Uterus (tissue), 4 donors: Measurements from ENCODE around the gene DYNLT2. TPM values are rescaled to one million over a fixed set of nuclear protein-coding genes. Genes with fewer than 3 reads are reported as not detected.
"Not testable (repeated sequence)": the region's sequence is repeated elsewhere in the genome, so short reads cannot be mapped to it uniquely, and the experiment has no call there.

ENCODE experiments used
- DNase-seq, 2 donors: peaks; one replicate each; pipeline ENCODE4 v3.0.0-alpha.2; 2019 to 2020
- H3K27ac ChIP-seq, 2 donors: fragments of 200-600 bp; sonication (generic); 1 replicate in 1 of 2; 2 replicates in 1 of 2; pipeline ENCODE4 v1.5.1; 2016 to 2018
- H3K27me3 ChIP-seq, 2 donors: fragments of 200-600 bp; sonication (generic); one replicate each; pipeline ENCODE4 v1.5.1; 2018 to 2019; ENCODE audit warnings: control low read depth in 1 of 2
- H3K36me3 ChIP-seq, 2 donors: fragments of 200-600 bp; sonication (generic); one replicate each; pipeline ENCODE4 v1.5.1; 2019; ENCODE audit warnings: control low read depth in 1 of 2
- H3K4me1 ChIP-seq, 2 donors: fragments of 200-600 bp; sonication (generic); one replicate each; pipeline ENCODE4 v1.5.1; 2018 to 2019; ENCODE audit warnings: control low read depth in 1 of 2
- H3K4me3 ChIP-seq, 2 donors: fragments of 200-600 bp; sonication (generic); 1 replicate in 1 of 2; 2 replicates in 1 of 2; pipeline ENCODE4 v1.5.1; 2018 to 2019; ENCODE audit warnings: mild to moderate bottlenecking in 1 of 2
- H3K9me3 ChIP-seq, 2 donors: fragments of 200-600 bp; sonication (generic); one replicate each; pipeline ENCODE4 v1.5.1; 2019; ENCODE audit warnings: control low read depth in 1 of 2
- POLR2A ChIP-seq, 2 donors: fragments of 450-650 bp; IDR thresholded peaks; one replicate each; pipeline ENCODE4 v1.6.1; 2016; ENCODE audit warnings: antibody characterized with exemption in 2 of 2, mild to moderate bottlenecking in 1 of 2, moderate library complexity in 1 of 2
- intact Hi-C: fragments of 100-400 bp; cut with DNase I; formaldehyde crosslinking; loops from one replicate; pipeline ENCODE4 v1.15.1; 2023; ENCODE audit warnings: low total_unique reads
- total RNA-seq, 4 donors: library from RNA; depleted of rRNA in 3 of 4; stranded (reverse); fragments of >200 nt in 3 of 4; gene quantifications; one replicate each; pipeline versions ENCODE4 v1.1.0 to v1.2.4, GENCODE V29; 2014 to 2023
- TF ChIP-seq, protein P1 (sequence below), 4 experiments: fragments of 200-600 bp in 2 of 4; fragments of 450-650 bp in 2 of 4; sonication (generic) in 2 of 4; IDR thresholded peaks; one replicate each; pipeline ENCODE4 v1.5.1; 2016 to 2019; ENCODE audit warnings: antibody characterized with exemption in 4 of 4, mild to moderate bottlenecking in 2 of 4, moderate library complexity in 1 of 4
- donor health status: DM: yes; HTN: yes; CAD: no.

DYNLT2 gene
- total RNA-seq, 4 donors from 2014 or later = 0.26 to 3.0 (median 2.7) TPM; not detected in 1

DNA sequence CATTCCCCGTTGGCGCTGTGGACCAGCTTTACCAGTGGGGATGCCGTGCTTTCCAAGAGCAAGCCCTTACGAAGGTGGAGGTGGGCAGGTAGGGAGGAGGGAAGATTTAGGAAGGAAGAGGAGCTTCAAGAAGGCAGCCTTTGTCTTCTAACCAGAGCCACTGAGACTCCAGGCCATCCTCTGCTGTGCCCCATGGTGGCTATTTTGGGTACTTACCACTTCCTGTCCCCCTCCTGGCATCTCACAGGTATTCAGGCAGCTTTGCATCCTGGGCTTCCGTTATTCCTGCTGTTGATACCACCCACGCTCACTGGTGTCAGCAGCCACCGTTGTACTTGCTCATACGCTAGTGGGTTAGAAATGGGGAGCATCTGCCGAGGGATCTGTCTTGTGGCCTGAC, 23.0 kb upstream of the DYNLT2 start:
- H3K9me3 ChIP-seq = no peaks in the 10 kb centered on the region
- H3K27me3 ChIP-seq = no peaks in the 10 kb centered on the region
- no peak overlapping the region for H3K4me3 ChIP-seq
- H3K36me3 ChIP-seq = no peaks in the 10 kb centered on the region
- no peak for TF ChIP-seq POLR2A (IDR thresholded peaks at IDR 0.05)
- TF ChIP-seq, protein P1, sequence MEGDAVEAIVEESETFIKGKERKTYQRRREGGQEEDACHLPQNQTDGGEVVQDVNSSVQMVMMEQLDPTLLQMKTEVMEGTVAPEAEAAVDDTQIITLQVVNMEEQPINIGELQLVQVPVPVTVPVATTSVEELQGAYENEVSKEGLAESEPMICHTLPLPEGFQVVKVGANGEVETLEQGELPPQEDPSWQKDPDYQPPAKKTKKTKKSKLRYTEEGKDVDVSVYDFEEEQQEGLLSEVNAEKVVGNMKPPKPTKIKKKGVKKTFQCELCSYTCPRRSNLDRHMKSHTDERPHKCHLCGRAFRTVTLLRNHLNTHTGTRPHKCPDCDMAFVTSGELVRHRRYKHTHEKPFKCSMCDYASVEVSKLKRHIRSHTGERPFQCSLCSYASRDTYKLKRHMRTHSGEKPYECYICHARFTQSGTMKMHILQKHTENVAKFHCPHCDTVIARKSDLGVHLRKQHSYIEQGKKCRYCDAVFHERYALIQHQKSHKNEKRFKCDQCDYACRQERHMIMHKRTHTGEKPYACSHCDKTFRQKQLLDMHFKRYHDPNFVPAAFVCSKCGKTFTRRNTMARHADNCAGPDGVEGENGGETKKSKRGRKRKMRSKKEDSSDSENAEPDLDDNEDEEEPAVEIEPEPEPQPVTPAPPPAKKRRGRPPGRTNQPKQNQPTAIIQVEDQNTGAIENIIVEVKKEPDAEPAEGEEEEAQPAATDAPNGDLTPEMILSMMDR (IDR thresholded peaks at IDR 0.05) = no peak
- no peak for DNase-seq
- intact Hi-C loops = no loop called here
- H3K4me1 ChIP-seq = no peaks in the 10 kb centered on the region
- H3K27ac ChIP-seq = no peak overlapping the region

DNA sequence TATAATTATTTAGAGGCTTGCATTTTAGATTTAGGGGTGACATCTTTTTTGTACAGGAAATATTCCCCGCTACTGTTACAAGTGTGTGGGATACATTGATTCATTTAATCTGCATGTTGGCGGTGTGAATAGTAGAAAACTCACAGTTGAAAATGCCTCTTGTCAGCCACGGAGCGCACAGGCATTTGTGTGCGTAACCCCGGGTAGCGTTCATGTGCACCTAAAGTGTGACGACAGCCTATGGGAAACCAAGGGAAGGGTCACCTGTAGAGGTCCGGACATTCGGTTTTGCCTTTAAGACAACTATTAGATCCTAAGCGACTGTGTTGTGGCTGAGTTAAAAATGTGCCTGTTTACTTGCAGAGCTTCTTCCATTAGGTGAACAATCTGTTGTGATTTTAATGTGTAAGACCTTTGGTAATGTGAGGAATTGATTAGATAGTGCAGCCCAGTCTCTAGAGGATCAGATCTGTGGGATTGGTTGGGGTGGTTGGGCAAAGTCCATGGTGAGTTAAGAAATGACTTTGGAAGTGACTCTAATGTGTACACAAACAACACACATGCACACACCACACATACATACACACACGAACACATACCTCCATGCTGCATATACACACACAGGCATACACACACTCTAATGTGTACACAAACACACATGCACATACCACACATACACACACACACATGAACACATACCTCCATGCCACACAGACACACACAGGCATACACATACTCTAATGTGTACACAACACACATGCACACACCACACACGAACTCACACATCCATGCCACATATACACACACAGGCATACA, 15.8 kb upstream of the DYNLT2 start:
- Histone ChIP-seq H3K9me3 (no peaks in the 10 kb centered on the region), H3K4me3 (no peak overlapping the region), H3K27me3 (no peaks in the 10 kb centered on the region), H3K36me3 (no peaks in the 10 kb centered on the region), H3K4me1 (no peaks in the 10 kb centered on the region), H3K27ac (no peak overlapping the region)
- intact Hi-C loops = no loop called here
- no peak for TF ChIP-seq POLR2A (IDR thresholded peaks at IDR 0.05)
- TF ChIP-seq, protein P1 (IDR thresholded peaks at IDR 0.05) = no peak
- DNase-seq = no peak

DNA sequence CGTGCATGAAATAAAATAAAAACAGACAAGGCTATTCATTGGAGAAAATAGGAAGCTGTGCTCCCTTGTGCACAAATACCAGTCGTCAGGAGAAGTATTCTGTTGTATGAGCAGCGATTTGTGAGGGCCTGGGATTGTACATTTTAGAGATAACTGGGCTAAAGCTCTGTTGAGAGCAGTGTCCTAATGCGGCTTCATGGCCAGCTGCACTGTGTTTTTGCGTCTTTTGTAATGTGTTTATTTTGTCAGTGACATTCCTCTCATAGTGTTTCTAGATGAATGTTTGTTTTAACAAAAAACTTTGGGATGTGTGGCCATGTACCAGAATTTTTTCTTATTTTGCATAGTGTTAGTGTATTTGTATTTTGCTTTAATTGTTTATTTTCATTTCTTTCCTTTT, 14.9 kb upstream of the DYNLT2 start:
- Histone ChIP-seq H3K36me3 (no peaks in the 10 kb centered on the region), H3K27ac (no peak overlapping the region), H3K4me1 (no peaks in the 10 kb centered on the region), H3K27me3 (no peaks in the 10 kb centered on the region), H3K9me3 (no peaks in the 10 kb centered on the region), H3K4me3 (no peak overlapping the region)
- intact Hi-C loops = no loop called here
- DNase-seq = no peak
- TF ChIP-seq, protein P1 (IDR thresholded peaks at IDR 0.05) = no peak
- TF ChIP-seq POLR2A (IDR thresholded peaks at IDR 0.05) = no peak

DNA sequence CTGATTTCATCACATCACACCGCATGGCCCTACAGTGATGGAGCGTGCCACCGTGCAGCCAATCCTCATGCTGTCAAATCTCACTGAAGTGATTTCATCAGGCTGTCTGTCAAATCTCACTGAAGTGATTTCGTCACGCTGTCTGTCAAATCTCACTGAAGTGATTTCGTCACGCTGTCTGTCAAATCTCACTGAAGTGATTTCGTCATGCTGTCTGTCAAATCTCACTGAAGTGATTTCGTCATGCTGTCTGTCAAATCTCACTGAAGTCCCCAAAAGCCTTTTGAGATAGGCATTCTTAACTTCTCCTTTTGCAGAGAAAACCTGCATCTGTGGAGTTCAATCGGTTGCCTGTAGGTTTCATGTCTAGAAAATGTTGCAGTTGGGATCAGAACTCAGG, 14.4 kb upstream of the DYNLT2 start:
- H3K9me3 ChIP-seq, H3K27me3 ChIP-seq, DNase-seq, H3K27ac ChIP-seq, H3K36me3 ChIP-seq, H3K4me1 ChIP-seq, intact Hi-C loops, H3K4me3 ChIP-seq: not testable (repeated sequence)

DNA sequence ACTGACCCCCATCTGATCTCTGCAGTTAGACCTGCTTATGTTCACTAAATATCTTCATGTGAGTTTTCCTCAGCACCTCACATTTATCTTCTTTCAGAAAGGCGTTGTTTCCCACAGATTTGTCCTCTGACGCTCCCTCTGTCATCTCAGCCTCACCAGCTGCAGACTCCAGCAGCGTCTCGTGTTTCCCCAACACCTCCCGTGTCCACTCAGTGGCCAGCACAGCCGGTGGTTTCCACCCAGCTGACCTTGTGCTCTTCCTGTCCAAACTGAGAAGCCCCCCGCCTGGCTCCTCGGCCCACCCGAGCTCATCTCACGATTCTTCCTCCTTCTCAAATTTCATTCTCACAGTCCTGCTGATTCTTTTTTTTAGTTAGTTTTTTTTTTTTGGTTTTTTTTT, 12.5 kb upstream of the DYNLT2 start:
- Histone ChIP-seq H3K4me3 (no peak overlapping the region), H3K4me1 (no peaks in the 10 kb centered on the region), H3K36me3 (no peaks in the 10 kb centered on the region), H3K27me3 (no peaks in the 10 kb centered on the region), H3K27ac (no peak overlapping the region), H3K9me3 (no peaks in the 10 kb centered on the region)
- DNase-seq = no peak
- TF ChIP-seq, protein P1 (IDR thresholded peaks at IDR 0.05) = no peak
- intact Hi-C loops = no loop called here
